NCI-H2196 treated with DMSO at 0.1 percent for 48 hours (cell line): ENCODE data around the gene CAB39L.
"Not testable (repeated sequence)": the region's sequence is repeated elsewhere in the genome, so short reads cannot be mapped to it uniquely, and the experiment has no call there.

Experiments
- DNase-seq: peaks from one replicate; lab custom pipeline; 2025; ENCODE audit not compliant: unreplicated experiment; lab: John Stamatoyannopoulos, UW

Gene CAB39L

GRCh38 chr13:49348751-49349150 is 95.1 kb downstream of the CAB39L start:
- DNase-seq, result no peak

- no peak for DNase-seq
Observed at GRCh38 chr13:49347650-49348385, 96.0 kb downstream of the CAB39L start.

- DNase-seq, result no peak
Observed at GRCh38 chr13:49346460-49346859, 97.4 kb downstream of the CAB39L start.

- no peak for DNase-seq
Observed at GRCh38 chr13:49343731-49344130, 100.1 kb downstream of the CAB39L start.

GRCh38 chr13:49343255-49343654 is 100.6 kb downstream of the CAB39L start:
- no peak for DNase-seq

GRCh38 chr13:49342454-49342853 is 101.4 kb downstream of the CAB39L start:
- no peak for DNase-seq

- DNase-seq, result no peak
Observed at GRCh38 chr13:49341941-49342340, 101.9 kb downstream of the CAB39L start.

- DNase-seq, result no peak
Observed at GRCh38 chr13:49341517-49341916, 102.3 kb downstream of the CAB39L start.

GRCh38 chr13:49340161-49340560 is 103.7 kb downstream of the CAB39L start:
- no peak for DNase-seq

- no peak for DNase-seq
Observed at GRCh38 chr13:49336655-49337054, 107.2 kb downstream of the CAB39L start.

GRCh38 chr13:49330546-49330864 is 113.4 kb downstream of the CAB39L start:
- DNase-seq, result no peak

GRCh38 chr13:49329831-49330545 is 113.9 kb downstream of the CAB39L start:
- DNase-seq, result no peak

GRCh38 chr13:49327145-49327544 is 116.7 kb downstream of the CAB39L start:
- not testable (repeated sequence) for DNase-seq

GRCh38 chr13:49326222-49326917 is 117.5 kb downstream of the CAB39L start:
- no peak for DNase-seq

GRCh38 chr13:49323344-49323743 is 120.5 kb downstream of the CAB39L start:
- no peak for DNase-seq

- no peak for DNase-seq
Observed at GRCh38 chr13:49322702-49323101, 121.2 kb downstream of the CAB39L start.

- no peak for DNase-seq
Observed at GRCh38 chr13:49320975-49321374, 122.9 kb downstream of the CAB39L start.

- DNase-seq, result no peak
Observed at GRCh38 chr13:49319951-49320350, 123.9 kb downstream of the CAB39L start.

GRCh38 chr13:49319551-49319950 is 124.3 kb downstream of the CAB39L start:
- DNase-seq, result no peak

- DNase-seq, result no peak
Observed at GRCh38 chr13:49315756-49316482, 127.9 kb downstream of the CAB39L start.

- no peak for DNase-seq
Observed at GRCh38 chr13:49315036-49315565, 128.8 kb downstream of the CAB39L start.
